Measurements from ENCODE around the gene LZTS2. TPM values are rescaled to one million over a fixed set of nuclear protein-coding genes. Genes with fewer than 3 reads are reported as not detected.

LZTS2 gene
- total RNA-seq, 2 experiments from 2014 or later = 14.5 to 15.5 TPM

GRCh38 chr10:101035314-101035713 is 35.7 kb downstream of the LZTS2 start:
- POLR2A ChIA-PET = interaction anchor here (0.7 to 1.4 kb wide), 4 partner anchors 23 to 211 kb away, joined by 3 to 8 read pairs (median 4); partner anchors contain the start of gene LZTS2
- Mint-ChIP-seq H3K36me3 (ENCODE audit: low read depth) (peaks cover 6% of the 10 kb centered on the region), H3K4me1 (ENCODE audit: low read depth) (peaks cover 10% of the 10 kb centered on the region)

GRCh38 chr10:101035916-101036702 is 36.5 kb downstream of the LZTS2 start:
- DNase-seq (no peak), ATAC-seq (no peak)
- Mint-ChIP-seq H3K36me3 (ENCODE audit: low read depth) (peaks cover 6% of the 10 kb centered on the region), H3K9me3 (no peaks in the 10 kb centered on the region), H3K4me3 (no peak overlapping the region), H3K4me1 (ENCODE audit: low read depth) (peaks cover 13% of the 10 kb centered on the region), H3K27ac (no peak overlapping the region), H3K27me3 (no peaks in the 10 kb centered on the region)
- TF ChIP-seq CTCF (IDR thresholded peaks at IDR 0.05) = no peak
- POLR2A ChIA-PET = interaction anchor here (1.2 to 1.4 kb wide), 2 partner anchors 24 to 36 kb away, joined by 3 to 8 read pairs; partner anchors contain the start of gene LZTS2
- intact Hi-C loops (cut with micrococcal nuclease) = no loop called here
- CTCF ChIA-PET = interaction anchor here (2.0 to 20.4 kb wide), 3 partner anchors 17 to 38 kb away, joined by 7 to 655 read pairs (median 7); partner anchors contain the start of gene KAZALD1

More at GRCh38 chr10:101035314-101035713, 35.7 kb downstream of the LZTS2 start:
- ATAC-seq (no peak), DNase-seq (no peak)
- Mint-ChIP-seq H3K27ac (no peak overlapping the region), H3K4me3 (no peak overlapping the region), H3K27me3 (no peaks in the 10 kb centered on the region), H3K9me3 (no peaks in the 10 kb centered on the region)
- no peak for TF ChIP-seq CTCF (IDR thresholded peaks at IDR 0.05)
- intact Hi-C loops (cut with micrococcal nuclease) = no loop called here
- CTCF ChIA-PET = interaction anchor here (1.3 to 3.6 kb wide), 7 partner anchors 14 to 107 kb away, joined by 5 to 21 read pairs (median 7); no protein-coding TSS in a partner anchor

- Mint-ChIP-seq H3K4me3 (no peak overlapping the region), H3K36me3 (ENCODE audit: low read depth) (peaks cover 6% of the 10 kb centered on the region), H3K4me1 (ENCODE audit: low read depth) (peaks cover 15% of the 10 kb centered on the region), H3K9me3 (no peaks in the 10 kb centered on the region), H3K27me3 (no peaks in the 10 kb centered on the region), H3K27ac (no peak overlapping the region)
- intact Hi-C loops (cut with micrococcal nuclease) = no loop called here
- no peak for DNase-seq
- CTCF ChIA-PET = interaction anchor here (20.4 kb wide), 1 partner anchor 24 kb away, joined by 655 read pairs; the partner anchor contains the start of gene KAZALD1
- POLR2A ChIA-PET = no interaction called here
- no peak for ATAC-seq
- TF ChIP-seq CTCF (IDR thresholded peaks at IDR 0.05) = no peak
Measured at GRCh38 chr10:101036726-101037125, 37.1 kb downstream of the LZTS2 start.

- Mint-ChIP-seq H3K9me3 (no peaks in the 10 kb centered on the region), H3K4me1 (ENCODE audit: low read depth) (peaks cover 19% of the 10 kb centered on the region), H3K4me3 (no peak overlapping the region), H3K27me3 (no peaks in the 10 kb centered on the region), H3K27ac (no peak overlapping the region), H3K36me3 (ENCODE audit: low read depth) (peaks cover 6% of the 10 kb centered on the region)
- intact Hi-C loops (cut with micrococcal nuclease) = no loop called here
- no peak for TF ChIP-seq CTCF (IDR thresholded peaks at IDR 0.05)
- ATAC-seq = no peak
- POLR2A ChIA-PET = interaction anchor here (0.6 kb wide), 1 partner anchor 79 kb away, joined by 3 read pairs; no protein-coding TSS in a partner anchor
- CTCF ChIA-PET = interaction anchor here (1.2 to 20.4 kb wide), 3 partner anchors 10 to 22 kb away, joined by 3 to 655 read pairs (median 114); partner anchors contain the start of gene KAZALD1
- no peak for DNase-seq
Measured at GRCh38 chr10:101038484-101038883, 38.9 kb downstream of the LZTS2 start.

- ATAC-seq (no peak), DNase-seq (no peak)
- peaks cover 21% of the 10 kb centered on the region for H3K4me1 Mint-ChIP-seq (ENCODE audit: low read depth)
- no peak overlapping the region for H3K27ac Mint-ChIP-seq
- H3K4me3 Mint-ChIP-seq = no peak overlapping the region
- ChIA-PET CTCF (interaction anchor here (1.0 to 20.4 kb wide), 5 partner anchors 10 to 102 kb away, joined by 3 to 655 read pairs (median 22); partner anchors contain the start of genes KAZALD1, PDZD7 and SFXN3), POLR2A (interaction anchor here (4.3 kb wide), 1 partner anchor 9 kb away, joined by 30 read pairs; the partner anchor contains the start of genes PDZD7 and SFXN3)
- intact Hi-C loops (cut with micrococcal nuclease) = no loop called here
- no peak for TF ChIP-seq CTCF (IDR thresholded peaks at IDR 0.05)
- no peaks in the 10 kb centered on the region for H3K9me3 Mint-ChIP-seq
- no peaks in the 10 kb centered on the region for H3K27me3 Mint-ChIP-seq
- H3K36me3 Mint-ChIP-seq (ENCODE audit: low read depth) = peaks cover 6% of the 10 kb centered on the region
Measured at GRCh38 chr10:101040061-101040460, 40.5 kb downstream of the LZTS2 start.
